Measurements from ENCODE around the gene VN1R5.

DNA sequence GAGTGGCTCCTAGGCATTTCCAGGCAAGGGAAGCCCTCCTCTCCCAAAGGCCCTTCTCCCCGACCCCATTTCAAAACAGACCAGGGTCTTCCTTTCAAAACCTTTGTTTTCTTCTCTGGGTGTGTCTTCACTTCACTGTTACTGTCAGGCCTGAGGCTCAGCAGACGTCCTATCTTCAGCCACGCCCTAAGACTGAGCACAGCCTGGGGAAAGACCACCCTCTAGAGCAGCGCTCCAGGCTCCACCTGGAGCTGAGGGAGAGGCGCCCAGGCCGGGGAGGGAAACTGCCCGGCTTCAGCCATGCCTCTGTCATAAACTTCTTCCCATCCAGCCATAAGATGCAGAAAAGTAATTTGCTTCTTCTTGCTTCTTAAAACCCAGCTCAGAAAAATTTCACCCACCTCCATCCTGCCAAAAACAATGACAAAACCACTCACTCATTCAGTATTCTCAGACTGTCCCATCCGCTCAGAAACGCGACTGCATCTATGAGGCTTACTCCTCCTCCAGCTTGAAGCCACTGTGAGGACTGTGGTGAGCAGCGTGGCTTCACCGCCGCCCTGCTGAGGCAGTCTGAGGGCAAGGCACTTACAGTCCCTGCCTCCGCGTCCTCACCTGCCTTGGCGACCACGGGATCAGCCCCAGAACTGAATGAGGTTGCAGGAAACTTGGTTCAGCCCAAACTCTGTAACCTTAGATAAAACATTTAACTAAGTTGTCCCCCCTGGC lies 36.1 kb downstream of the VN1R5 start:
- TF ChIP-seq CTCF (IDR thresholded peaks at IDR 0.05; ENCODE audit: extremely low read depth in 1 of 2, insufficient read depth in 1 of 2, low read depth in 1 of 2, low read length in 2 of 2) (no peak), MAX (IDR thresholded peaks at IDR 0.05; ENCODE audit: insufficient read depth, insufficient read length) (no peak), POLR2A (IDR thresholded peaks at IDR 0.05; ENCODE audit: low read depth, low read length) (no peak), JUN (IDR thresholded peaks at IDR 0.05; ENCODE audit: borderline replicate concordance, insufficient read depth, insufficient read length, low read depth) (no peak), POLR2AphosphoS5 (IDR thresholded peaks at IDR 0.05; ENCODE audit: insufficient read depth, low read depth, low read length) (no peak)

Measured in endothelial cell of umbilical vein (primary cell).